T-cell (primary cell): ENCODE data around the gene POLA1. TPM values are rescaled to one million over a fixed set of nuclear protein-coding genes. Genes with fewer than 3 reads are reported as not detected.

Experiments used
- ATAC-seq, 4 experiments: fragments of 200-7000 bp in 3 of 4; fragments of 150-1000 bp in 1 of 4; cut with Tn5 transposase; replicated peaks in 1 of 4; 1 replicate in 3 of 4; 2 replicates in 1 of 4; pipeline ENCODE4 v1.10.0; 2021; ENCODE audit warnings: moderate library complexity in 3 of 4, mild to moderate bottlenecking in 2 of 4, moderate number of reproducible peaks in 1 of 4
- CTCF ChIA-PET, 2 donors: fragments of 300-600 bp; sonication (Branson Sonifier 250); formaldehyde crosslinking; loops; one replicate each; lab custom pipeline; 2022; ENCODE audit warnings: antibody characterized with exemption in 2 of 2; lab: Charles Lee
- POLR2A ChIA-PET, 2 donors: fragments of 300-600 bp; sonication (Branson Sonifier 250); formaldehyde crosslinking; loops; one replicate each; lab custom pipeline; 2022; ENCODE audit warnings: antibody characterized with exemption in 2 of 2; lab: Charles Lee
- DNase-seq, 35 experiments: peaks; one replicate each; pipeline versions ENCODE4 v3.0.0 to v3.0.0-alpha.2; 2013 to 2023
- H3K27ac ChIP-seq: one replicate; pipeline ENCODE4 v1.5.1; 2013; ENCODE audit warnings: low read length
- H3K27me3 ChIP-seq, 2 experiments: replicated peaks in 1 of 2; 1 replicate in 1 of 2; 2 replicates in 1 of 2; pipeline versions ENCODE4 v1.6.1 to v1.7.0; 2013; ENCODE audit warnings: low read length in 1 of 2, mixed read lengths in 1 of 2; ENCODE audit not compliant: control insufficient read depth in 2 of 2, insufficient read depth in 2 of 2; ENCODE audit errors: extremely low read depth in 1 of 2
- H3K36me3 ChIP-seq, 2 donors: 1 replicate in 1 of 2; 2 replicates in 1 of 2; pipeline versions ENCODE4 v1.6.1 to v1.7.0; 2013; ENCODE audit warnings: low read length in 1 of 2; ENCODE audit not compliant: control insufficient read depth in 2 of 2, insufficient read depth in 1 of 2; ENCODE audit errors: extremely low read depth in 1 of 2
- H3K4me1 ChIP-seq, 2 experiments: 1 replicate in 1 of 2; 2 replicates in 1 of 2; pipeline versions ENCODE4 v1.6.1 to v1.7.0; 2013; ENCODE audit warnings: low read length in 2 of 2, mixed read lengths in 1 of 2; ENCODE audit not compliant: insufficient read depth in 2 of 2, control insufficient read depth in 1 of 2; ENCODE audit errors: extremely low read depth in 1 of 2
- H3K4me3 ChIP-seq, 2 donors: 1 replicate in 1 of 2; 2 replicates in 1 of 2; pipeline versions ENCODE4 v1.5.1 to v1.7.0; 2013; ENCODE audit warnings: mild to moderate bottlenecking in 2 of 2, low read length in 1 of 2, moderate library complexity in 1 of 2; ENCODE audit not compliant: control insufficient read depth in 1 of 2; ENCODE audit errors: extremely low read depth in 1 of 2
- H3K9me3 ChIP-seq: 2 replicates; pipeline ENCODE4 v1.7.0; 2013
- H3K27ac Mint-ChIP-seq, 2 donors: one replicate each; pipeline ENCODE4 v1.8.0; 2020 to 2021; ENCODE audit warnings: mild to moderate bottlenecking in 2 of 2, mixed read lengths in 2 of 2
- H3K27me3 Mint-ChIP-seq, 2 donors: one replicate each; pipeline ENCODE4 v1.8.0; 2021 to 2022; ENCODE audit warnings: mixed read lengths in 2 of 2
- H3K36me3 Mint-ChIP-seq: one replicate; pipeline ENCODE4 v1.8.0; 2021; ENCODE audit warnings: mixed read lengths
- H3K4me1 Mint-ChIP-seq, 3 donors: one replicate each; pipeline ENCODE4 v1.8.0; 2020 to 2022; ENCODE audit warnings: mixed read lengths in 3 of 3, mild to moderate bottlenecking in 1 of 3
- H3K4me3 Mint-ChIP-seq, 3 donors: one replicate each; pipeline ENCODE4 v1.8.0; 2020 to 2022; ENCODE audit warnings: mild to moderate bottlenecking in 3 of 3, mixed read lengths in 3 of 3, moderate library complexity in 3 of 3
- H3K9me3 Mint-ChIP-seq, 3 donors: one replicate each; pipeline ENCODE4 v1.8.0; 2020 to 2022; ENCODE audit warnings: mixed read lengths in 3 of 3
- WGBS: methylation state at CpG from one replicate; pipeline ENCODE4 v1.1.5; 2013; ENCODE audit warnings: missing lambda C conversion rate; ENCODE audit not compliant: insufficient coverage; 5-methylcytosine and 5-hydroxymethylcytosine counted together
- total RNA-seq, 35 experiments: library from RNA in 6 of 35; stranded (reverse) in 6 of 35; fragments of 120-200 nt in 1 of 35; gene quantifications; one replicate each; pipeline versions ENCODE4 v1.2.1 to v1.2.4 and lab custom pipeline; 2013 to 2026

POLA1 gene
- total RNA-seq: 1 to 10 TPM; 6.1 to 9.9 (median 6.7) TPM
- 10.8 TPM for total RNA-seq (2013)
- total RNA-seq (lab: John Stamatoyannopoulos, UW): 8.2 to 131 (median 21.5) reads per million in 29 experiments

GRCh38 chrX:24693453-24694202 lies at the start of gene POLA1:
Gene POLA1, plus strand, starts transcription at chrX:24693918. Its CDS starts 44 bp downstream, at chrX:24693962.
- Histone ChIP-seq H3K9me3 (no peaks in the 10 kb centered on the region), H3K27me3 (no peaks in the 10 kb centered on the region), H3K27ac (peak within 1 kb of the TSS; percentile 32), H3K4me1 (peaks cover 0 to 8% of the 10 kb centered on the region in 2 experiments), H3K4me3 (peak within 1 kb of the TSS; percentile 73 to 79), H3K36me3 (no peaks in the 10 kb centered on the region)
- peak; percentile 10 to 74 (median 32) for DNase-seq
- H3K9me3 Mint-ChIP-seq: no peaks in the 10 kb centered on the region
- ATAC-seq: peak; percentile 88 to 95 (median 92)
- ChIA-PET POLR2A (interaction anchor here in 1 of 2 donors (0.6 kb wide), 1 partner anchor 962 kb away, joined by 3 read pairs; no protein-coding TSS in a partner anchor), CTCF (interaction anchor here in 1 of 2 donors (1.2 kb wide), 1 partner anchor 17 kb away, joined by 3 read pairs; no protein-coding TSS in a partner anchor)
- H3K27ac Mint-ChIP-seq: peak within 1 kb of the TSS; percentile 43 to 88
- peaks cover 7 to 18% (median 18%) of the 10 kb centered on the region in 3 donors for H3K4me1 Mint-ChIP-seq
- WGBS: under 1% methylated on average over 29 of the region's 70 CpGs
- no peaks in the 10 kb centered on the region for H3K36me3 Mint-ChIP-seq
- H3K4me3 Mint-ChIP-seq: peak within 1 kb of the TSS; percentile 87 to 89 (median 88)
- no peaks in the 10 kb centered on the region for H3K27me3 Mint-ChIP-seq

GRCh38 chrX:24646006-24646405 lies 47.7 kb upstream of the POLA1 start:
- ChIA-PET CTCF (no interaction called here), POLR2A (interaction anchor here in 1 of 2 donors (0.6 kb wide), 1 partner anchor 405 kb away, joined by 3 read pairs; no protein-coding TSS in a partner anchor)
- Histone ChIP-seq H3K27me3 (peaks cover 0 to 9% of the 10 kb centered on the region in 2 experiments), H3K9me3 (no peaks in the 10 kb centered on the region), H3K27ac (no peak overlapping the region), H3K36me3 (no peaks in the 10 kb centered on the region), H3K4me3 (no peak overlapping the region), H3K4me1 (peaks cover 2 to 13% of the 10 kb centered on the region in 2 experiments)
- ATAC-seq (no peak), DNase-seq (no peak)
- H3K4me1 Mint-ChIP-seq: peaks cover 8 to 19% (median 17%) of the 10 kb centered on the region in 3 donors
- no peaks in the 10 kb centered on the region for H3K36me3 Mint-ChIP-seq
- H3K9me3 Mint-ChIP-seq: no peaks in the 10 kb centered on the region
- peaks cover 19 to 21% of the 10 kb centered on the region in 2 donors for H3K27me3 Mint-ChIP-seq
- peak overlapping the region in 1 of 3 donors; percentile 75 for H3K4me3 Mint-ChIP-seq
- H3K27ac Mint-ChIP-seq: peak overlapping the region in 1 of 2 donors; percentile 37
- no CpG with 5 or more reads among the region's 10 CpGs for WGBS

- ChIA-PET POLR2A (interaction anchor here in 1 of 2 donors (0.6 kb wide), 1 partner anchor 404 kb away, joined by 3 read pairs; no protein-coding TSS in a partner anchor), CTCF (no interaction called here)
- DNase-seq (peak in 3 of 35 experiments; percentile 0 to 9 (median 6)), ATAC-seq (peak; percentile 27 to 55 (median 48))
- H3K27ac Mint-ChIP-seq: no peak overlapping the region
- H3K27me3 ChIP-seq: peaks cover 0 to 9% of the 10 kb centered on the region in 2 experiments
- H3K4me3 Mint-ChIP-seq: peak overlapping the region; percentile 73 to 75 (median 73)
- H3K36me3 Mint-ChIP-seq: no peaks in the 10 kb centered on the region
- H3K27me3 Mint-ChIP-seq: peaks cover 19 to 21% of the 10 kb centered on the region in 2 donors
- peak overlapping the region; percentile 23 to 44 for H3K4me3 ChIP-seq
- no peak overlapping the region for H3K27ac ChIP-seq
- no peaks in the 10 kb centered on the region for H3K36me3 ChIP-seq
- no peaks in the 10 kb centered on the region for H3K9me3 ChIP-seq
- H3K4me1 ChIP-seq: peaks cover 2 to 13% of the 10 kb centered on the region in 2 experiments
- 0% methylated on average over 1 of the region's 13 CpGs for WGBS
- peaks cover 8 to 19% (median 17%) of the 10 kb centered on the region in 3 donors for H3K4me1 Mint-ChIP-seq
- no peaks in the 10 kb centered on the region for H3K9me3 Mint-ChIP-seq
Observed at GRCh38 chrX:24646745-24647182, 47.0 kb upstream of the POLA1 start.

- Histone ChIP-seq H3K9me3 (no peaks in the 10 kb centered on the region), H3K4me3 (peak within 1 kb of the TSS; percentile 23 to 44), H3K36me3 (no peaks in the 10 kb centered on the region), H3K27ac (no peak within 1 kb of the TSS), H3K27me3 (peaks cover 0 to 9% of the 10 kb centered on the region in 2 experiments), H3K4me1 (peaks cover 2 to 13% of the 10 kb centered on the region in 2 experiments)
- Mint-ChIP-seq H3K4me1 (peaks cover 8 to 19% (median 17%) of the 10 kb centered on the region in 3 donors), H3K27ac (no peak within 1 kb of the TSS), H3K36me3 (no peaks in the 10 kb centered on the region), H3K27me3 (peaks cover 19 to 21% of the 10 kb centered on the region in 2 donors), H3K4me3 (peak within 1 kb of the TSS; percentile 73 to 75 (median 73)), H3K9me3 (no peaks in the 10 kb centered on the region)
- DNase-seq: peak; percentile 4 to 71 (median 49)
- POLR2A ChIA-PET: no interaction called here
- CTCF ChIA-PET: interaction anchor here in 1 of 2 donors (0.6 kb wide), 1 partner anchor 12 kb away, joined by 5 read pairs; no protein-coding TSS in a partner anchor
- peak; percentile 94 to 100 (median 98) for ATAC-seq
- WGBS: 6% methylated on average over 14 of the region's 24 CpGs
Observed at GRCh38 chrX:24647257-24648058, 46.3 kb upstream of the POLA1 start, which contains the start of gene PCYT1B. Gene PCYT1B, minus strand, starts transcription at chrX:24647347. Its CDS starts 242 bp downstream, at chrX:24647105.

GRCh38 chrX:24648495-24648894 lies 45.2 kb upstream of the POLA1 start:
- WGBS: no CpG with 5 or more reads among the region's 6 CpGs
- DNase-seq: no peak
- ATAC-seq: no peak
- CTCF ChIA-PET: interaction anchor here in 1 of 2 donors (0.6 kb wide), 1 partner anchor 13 kb away, joined by 5 read pairs; no protein-coding TSS in a partner anchor
- peaks cover 2 to 13% of the 10 kb centered on the region in 2 experiments for H3K4me1 ChIP-seq
- Mint-ChIP-seq H3K4me3 (no peak overlapping the region), H3K4me1 (peaks cover 8 to 19% (median 17%) of the 10 kb centered on the region in 3 donors), H3K9me3 (no peaks in the 10 kb centered on the region), H3K27ac (no peak overlapping the region), H3K27me3 (peaks cover 19 to 21% of the 10 kb centered on the region in 2 donors), H3K36me3 (no peaks in the 10 kb centered on the region)
- H3K27ac ChIP-seq: no peak overlapping the region
- H3K36me3 ChIP-seq: no peaks in the 10 kb centered on the region
- H3K27me3 ChIP-seq: peaks cover 0 to 9% of the 10 kb centered on the region in 2 experiments
- no peak overlapping the region for H3K4me3 ChIP-seq
- POLR2A ChIA-PET: no interaction called here
- H3K9me3 ChIP-seq: no peaks in the 10 kb centered on the region
